Right ventricle myocardium inferior (tissue), 1 donor: ENCODE data around the gene ESRRA. TPM values are rescaled to one million over a fixed set of nuclear protein-coding genes. Genes with fewer than 3 reads are reported as not detected.

Experiments used
- ATAC-seq: fragments of 200-7000 bp; cut with Tn5 transposase; one replicate; pipeline ENCODE4 v1.9.1; 2020; ENCODE audit warnings: mild to moderate bottlenecking, moderate library complexity
- DNase-seq: peaks from one replicate; pipeline ENCODE4 v3.0.0; 2021; ENCODE audit errors: missing footprints
- intact Hi-C: fragments of 100-400 bp; cut with DNase I; formaldehyde crosslinking; loops from one replicate; pipeline ENCODE4 v1.11.0; 2022
- long read RNA-seq: library from polyadenylated mRNA; unstranded; transcript quantifications from one replicate; pipeline ENCODE4 v2.0.0, GENCODE V29; 2021
- total RNA-seq: library from RNA; stranded (reverse); fragmentation: NEBNext Ultra II Directional; extraction: Animal tissue kit (Norgen Biotek cat#: 25700); gene quantifications from one replicate; pipeline ENCODE4 v1.2.1, GENCODE V29; 2021
- donor health status: DM: no; HTN: yes; CAD: no; lungs with severe emphysema.

ESRRA gene
- total RNA-seq = 217 TPM
- long read RNA-seq, transcript ESRRA-203 (7 exons, 2,218 nt) = minor isoform, 27 of 587 reads
- long read RNA-seq, transcript ESRRA-201 (7 exons, 2,215 nt) = major isoform, 453 of 587 reads
- long read RNA-seq, partial matches to known transcripts = 12 of 587 reads
- long read RNA-seq, other reads (novel, unspliced or antisense) = 95 of 587 reads

GRCh38 chr11:64305075-64305690 lies at the start of gene ESRRA:
Gene ESRRA (plus strand): TSS chr11:64305524. CDS start chr11:64307180, 1,656 bp downstream.
- DNase-seq (peak; percentile 100), ATAC-seq (peak; percentile 92)
- intact Hi-C loops = loop anchor here (1.0 to 2.0 kb wide), 4 partner anchors 20 to 64 kb away; partner anchors contain the start of genes BAD, FKBP2 and GPR137

- intact Hi-C loops = no loop called here
- no peak for ATAC-seq
- DNase-seq = no peak
Measured at GRCh38 chr11:64256300-64256699, 49.0 kb upstream of the ESRRA start.

GRCh38 chr11:64258356-64258755 lies 47.0 kb upstream of the ESRRA start:
- no peak for DNase-seq
- no peak for ATAC-seq
- intact Hi-C loops = no loop called here

- intact Hi-C loops = no loop called here
Measured at GRCh38 chr11:64258946-64259532, 46.3 kb upstream of the ESRRA start.

GRCh38 chr11:64259533-64260067 lies 45.7 kb upstream of the ESRRA start:
- ATAC-seq (no peak), DNase-seq (no peak)
- intact Hi-C loops = no loop called here

More at GRCh38 chr11:64258946-64259532, 46.3 kb upstream of the ESRRA start:
- ATAC-seq (no peak), DNase-seq (peak; percentile 55)

GRCh38 chr11:64260147-64260708 lies 45.1 kb upstream of the ESRRA start:
- ATAC-seq (no peak), DNase-seq (no peak)
- intact Hi-C loops = no loop called here

- ATAC-seq (no peak), DNase-seq (no peak)
- intact Hi-C loops = no loop called here
Measured at GRCh38 chr11:64261556-64262080, 43.7 kb upstream of the ESRRA start.

- ATAC-seq = no peak
- no peak for DNase-seq
- intact Hi-C loops = no loop called here
Measured at GRCh38 chr11:64262271-64263002, 42.9 kb upstream of the ESRRA start.

- DNase-seq = no peak
- intact Hi-C loops = no loop called here
Measured at GRCh38 chr11:64263021-64263946, 42.0 kb upstream of the ESRRA start.

GRCh38 chr11:64263947-64264317 lies 41.4 kb upstream of the ESRRA start:
- DNase-seq (no peak), ATAC-seq (no peak)
- intact Hi-C loops = no loop called here

More at GRCh38 chr11:64263021-64263946, 42.0 kb upstream of the ESRRA start:
- no peak for ATAC-seq

- intact Hi-C loops = no loop called here
- DNase-seq (no peak), ATAC-seq (no peak)
Measured at GRCh38 chr11:64264371-64264852, 40.9 kb upstream of the ESRRA start.

GRCh38 chr11:64265176-64266160 lies 39.9 kb upstream of the ESRRA start:
- no peak for DNase-seq

GRCh38 chr11:64266339-64266738 lies 39.0 kb upstream of the ESRRA start:
- intact Hi-C loops = no loop called here
- ATAC-seq = no peak
- DNase-seq = no peak

More at GRCh38 chr11:64265176-64266160, 39.9 kb upstream of the ESRRA start:
- intact Hi-C loops = no loop called here
- no peak for ATAC-seq

GRCh38 chr11:64267207-64267945 lies 37.9 kb upstream of the ESRRA start:
- intact Hi-C loops = no loop called here
- no peak for DNase-seq
- ATAC-seq = no peak

- intact Hi-C loops = loop anchor here (2.0 kb wide), 2 partner anchors 19 to 37 kb away; partner anchors contain the start of gene ESRRA
- DNase-seq = no peak
- no peak for ATAC-seq
Measured at GRCh38 chr11:64268025-64268892, 37.1 kb upstream of the ESRRA start.
